Measurements from ENCODE around the gene GRIK3.
"Not testable (repeated sequence)": the region's sequence is repeated elsewhere in the genome, so short reads cannot be mapped to it uniquely, and the experiment has no call there.

Gene GRIK3

GRCh38 chr1:36934061-36934460 is 100.3 kb downstream of the GRIK3 start:
- DNase-seq = no peak

GRCh38 chr1:36927826-36928225 is 106.5 kb downstream of the GRIK3 start:
- no peak for DNase-seq

GRCh38 chr1:36925251-36925650 is 109.1 kb downstream of the GRIK3 start:
- no peak for DNase-seq

GRCh38 chr1:36924282-36924811 is 110.0 kb downstream of the GRIK3 start:
- DNase-seq = no peak

GRCh38 chr1:36922593-36923426 is 111.5 kb downstream of the GRIK3 start:
- no peak for DNase-seq

GRCh38 chr1:36922071-36922470 is 112.2 kb downstream of the GRIK3 start:
- no peak for DNase-seq

GRCh38 chr1:36920801-36921405 is 113.4 kb downstream of the GRIK3 start:
- DNase-seq = no peak

- no peak for DNase-seq
These were observed 113.9 kb downstream of the GRIK3 start for GRCh38 chr1:36920371-36920770.

GRCh38 chr1:36919491-36920145 is 114.7 kb downstream of the GRIK3 start:
- DNase-seq = no peak

- no peak for DNase-seq
These were observed 115.7 kb downstream of the GRIK3 start for GRCh38 chr1:36918604-36919003.

GRCh38 chr1:36916542-36916941 is 117.8 kb downstream of the GRIK3 start:
- not testable (repeated sequence) for DNase-seq

GRCh38 chr1:36913484-36914060 is 120.7 kb downstream of the GRIK3 start:
- DNase-seq = no peak

- no peak for DNase-seq
These were observed 121.3 kb downstream of the GRIK3 start for GRCh38 chr1:36913016-36913415.

GRCh38 chr1:36912365-36912865 is 121.9 kb downstream of the GRIK3 start:
- DNase-seq = no peak

GRCh38 chr1:36911561-36912364 is 122.6 kb downstream of the GRIK3 start:
- no peak for DNase-seq

- DNase-seq = no peak
These were observed 123.3 kb downstream of the GRIK3 start for GRCh38 chr1:36910886-36911540.

- DNase-seq = no peak
These were observed 124.2 kb downstream of the GRIK3 start for GRCh38 chr1:36909946-36910725.

GRCh38 chr1:36909359-36909758 is 125.0 kb downstream of the GRIK3 start:
- not testable (repeated sequence) for DNase-seq

GRCh38 chr1:36908096-36908495 is 126.2 kb downstream of the GRIK3 start:
- DNase-seq = no peak

- DNase-seq = no peak
These were observed 127.8 kb downstream of the GRIK3 start for GRCh38 chr1:36906555-36906954.

- DNase-seq = no peak
These were observed 128.4 kb downstream of the GRIK3 start for GRCh38 chr1:36905941-36906340.

Data from activated CD4-positive, CD25-positive, alpha-beta regulatory T cell (primary cell).